H1 (cell line): Measurements from ENCODE around the gene FMO3. TPM values are rescaled to one million over a fixed set of nuclear protein-coding genes. Genes with fewer than 3 reads are reported as not detected.

Experiments
- CTCF ChIA-PET: fragments of 300-600 bp; sonication (Branson Sonifier 250); formaldehyde crosslinking; loops from one replicate; lab custom pipeline; 2021; ENCODE audit not compliant: partially characterized antibody; lab: Charles Lee
- POLR2A ChIA-PET: fragments of 300-600 bp; sonication (Branson Sonifier 250); formaldehyde crosslinking; loops from one replicate; lab custom pipeline; 2021; ENCODE audit warnings: inconsistent platforms; ENCODE audit not compliant: partially characterized antibody; lab: Charles Lee
- DNase-seq, 2 experiments: peaks; one replicate each; pipeline versions ENCODE4 v3.0.0 to v3.0.0-alpha.2; 2010 to 2022; ENCODE audit warnings: low spot score in 2 of 2, low read depth in 1 of 2, mixed read lengths in 1 of 2
- FAIRE-seq: peaks from 2 replicates; lab custom pipeline; 2011; peaks lifted over from hg19 to GRCh38; lab: Jason Lieb, UNC
- H2AFZ ChIP-seq: 2 replicates; pipeline ENCODE4 v1.8.1; 2012; ENCODE audit warnings: low read length, inconsistent platforms
- H2AK5ac ChIP-seq: 2 replicates; pipeline ENCODE4 v1.6.1; 2013; ENCODE audit warnings: low read depth, low read length
- H2BK120ac ChIP-seq: replicated peaks from 2 replicates; pipeline ENCODE3; 2013; ENCODE audit warnings: low read depth, low read length, inconsistent platforms
- H2BK12ac ChIP-seq: 2 replicates; pipeline ENCODE4 v1.6.1; 2013; ENCODE audit warnings: low read depth, low read length
- H2BK15ac ChIP-seq: 2 replicates; pipeline ENCODE4 v1.6.1; 2013; ENCODE audit warnings: low read length
- H2BK20ac ChIP-seq: 2 replicates; pipeline ENCODE4 v1.6.1; 2013; ENCODE audit warnings: low read length
- H2BK5ac ChIP-seq: 2 replicates; pipeline ENCODE4 v1.6.1; 2013; ENCODE audit warnings: low read depth, low read length
- H3K14ac ChIP-seq: 2 replicates; pipeline ENCODE4 v1.6.1; 2013; ENCODE audit warnings: inconsistent platforms; ENCODE audit not compliant: insufficient read length
- H3K18ac ChIP-seq: 2 replicates; pipeline ENCODE4 v1.6.1; 2013; ENCODE audit warnings: low read length; ENCODE audit errors: extremely low read depth
- H3K23ac ChIP-seq: 2 replicates; pipeline ENCODE4 v1.6.1; 2013; ENCODE audit warnings: inconsistent platforms; ENCODE audit not compliant: insufficient read length
- H3K23me2 ChIP-seq: 2 replicates; pipeline ENCODE4 v1.6.1; 2013; ENCODE audit warnings: low read depth, low read length
- H3K27ac ChIP-seq: 2 replicates; pipeline ENCODE4 v1.6.1; 2011; ENCODE audit warnings: low read depth, low read length, inconsistent platforms
- H3K27me3 ChIP-seq, 4 experiments: replicated peaks in 1 of 4; 1 replicate in 1 of 4; 2 replicates in 3 of 4; pipeline versions ENCODE4 v1.6.1 to v1.8.1; 2011 to 2013; ENCODE audit warnings: low read length in 3 of 4, mild to moderate bottlenecking in 3 of 4, inconsistent platforms in 2 of 4, mixed read lengths in 2 of 4, moderate library complexity in 1 of 4; ENCODE audit not compliant: control insufficient read depth in 3 of 4, insufficient read depth in 3 of 4; ENCODE audit errors: extremely low read depth in 1 of 4
- H3K36me3 ChIP-seq, 4 experiments: 2 replicates each; pipeline versions ENCODE4 v1.6.1 to v1.8.1; 2011 to 2013; ENCODE audit warnings: mild to moderate bottlenecking in 4 of 4, low read length in 3 of 4, moderate library complexity in 2 of 4, control low read depth in 1 of 4, inconsistent platforms in 1 of 4; ENCODE audit not compliant: insufficient read depth in 4 of 4, control insufficient read depth in 2 of 4
- H3K4ac ChIP-seq: replicated peaks from 2 replicates; pipeline ENCODE3; 2013; ENCODE audit warnings: low read length, low read depth, mixed read lengths, inconsistent platforms; ENCODE audit not compliant: insufficient read length
- H3K4me1 ChIP-seq, 4 experiments: replicated peaks in 1 of 4; 1 replicate in 1 of 4; 2 replicates in 3 of 4; pipeline versions ENCODE4 v1.6.1 to v1.8.1; 2011 to 2013; ENCODE audit warnings: low read length in 3 of 4, inconsistent platforms in 2 of 4, mixed read lengths in 1 of 4; ENCODE audit not compliant: insufficient read depth in 4 of 4, control insufficient read depth in 3 of 4
- H3K4me2 ChIP-seq, 2 experiments: 2 replicates each; pipeline versions ENCODE4 v1.6.1 to v1.8.1; 2011 to 2013; ENCODE audit warnings: low read depth in 2 of 2, low read length in 2 of 2, control low read depth in 1 of 2, inconsistent platforms in 1 of 2, mild to moderate bottlenecking in 1 of 2; ENCODE audit not compliant: insufficient read depth in 1 of 2
- H3K4me3 ChIP-seq, 4 experiments: fragments of 200-600, 300-600 bp in 1 of 4; sonication (generic), shearing (Covaris generic), sonication (Bioruptor Twin) in 1 of 4; 2 replicates each; pipeline versions ENCODE4 v1.5.1 to v1.8.1; 2011 to 2016; ENCODE audit warnings: low read length in 4 of 4, low read depth in 3 of 4, control low read depth in 2 of 4, inconsistent platforms in 2 of 4, mild to moderate bottlenecking in 2 of 4, mixed read lengths in 1 of 4, moderate library complexity in 1 of 4; ENCODE audit not compliant: insufficient read depth in 2 of 4; ENCODE audit errors: extremely low read depth in 1 of 4
- H3K56ac ChIP-seq: replicated peaks from 2 replicates; pipeline ENCODE3; 2013; ENCODE audit warnings: low read depth, mild to moderate bottlenecking, mixed read lengths, low read length, inconsistent platforms; ENCODE audit not compliant: insufficient read length
- H3K79me1 ChIP-seq: 2 replicates; pipeline ENCODE4 v1.6.1; 2013; ENCODE audit warnings: low read depth, low read length, control low read depth
- H3K79me2 ChIP-seq, 2 experiments: 2 replicates each; pipeline versions ENCODE4 v1.6.1 to v1.8.1; 2012 to 2013; ENCODE audit warnings: low read length in 2 of 2, mild to moderate bottlenecking in 2 of 2, inconsistent platforms in 1 of 2; ENCODE audit not compliant: insufficient read depth in 2 of 2, control insufficient read depth in 1 of 2
- H3K9ac ChIP-seq, 4 experiments: replicated peaks in 1 of 4; 1 replicate in 1 of 4; 2 replicates in 3 of 4; pipeline versions ENCODE4 v1.6.1 to v1.8.1; 2011 to 2013; ENCODE audit warnings: low read depth in 3 of 4, low read length in 3 of 4, control low read depth in 2 of 4, mild to moderate bottlenecking in 2 of 4, moderate library complexity in 2 of 4, inconsistent platforms in 1 of 4; ENCODE audit errors: extremely low read depth in 1 of 4
- H3K9me3 ChIP-seq, 2 experiments: 2 replicates each; pipeline versions ENCODE4 v1.6.1 to v1.8.1; 2012 to 2013; ENCODE audit warnings: mild to moderate bottlenecking in 2 of 2, moderate library complexity in 2 of 2, control low read depth in 1 of 2, inconsistent platforms in 1 of 2, low read depth in 1 of 2, low read length in 1 of 2, mixed read lengths in 1 of 2; ENCODE audit not compliant: insufficient read depth in 2 of 2
- H4K20me1 ChIP-seq, 2 experiments: replicated peaks in 1 of 2; 2 replicates each; pipeline versions ENCODE3 to v1.8.1; 2011 to 2013; ENCODE audit warnings: inconsistent platforms in 2 of 2, low read length in 2 of 2, mild to moderate bottlenecking in 1 of 2; ENCODE audit not compliant: insufficient read depth in 2 of 2, control insufficient read depth in 1 of 2
- H4K5ac ChIP-seq: 2 replicates; pipeline ENCODE4 v1.6.1; 2013; ENCODE audit warnings: low read length, low read depth, mixed read lengths, inconsistent platforms; ENCODE audit not compliant: insufficient read length
- H4K8ac ChIP-seq: 2 replicates; pipeline ENCODE4 v1.8.0; 2013; ENCODE audit warnings: mild to moderate bottlenecking, moderate library complexity, low read length, inconsistent platforms; ENCODE audit not compliant: insufficient read depth; ENCODE audit errors: extremely low read depth
- H4K91ac ChIP-seq: replicated peaks from 2 replicates; pipeline ENCODE3; 2013; ENCODE audit warnings: low read length, mixed read lengths, inconsistent platforms; ENCODE audit not compliant: insufficient read length
- CEBPB ChIP-seq: IDR thresholded peaks from 2 replicates; pipeline ENCODE4 v1.6.1; 2012; ENCODE audit warnings: low read depth, low read length
- MAFK ChIP-seq: IDR thresholded peaks from 2 replicates; pipeline ENCODE4 v1.6.1; 2012; ENCODE audit warnings: low read depth, mild to moderate bottlenecking, improper control_type of control experiment, low read length
- WGBS, 2 experiments: shearing (Covaris generic) in 1 of 2; methylation state at CpG; one replicate each; pipeline versions ENCODE4 v1.1.6 to v1.1.7; 2013 to 2015; ENCODE audit warnings: low lambda C conversion rate in 2 of 2, mixed read lengths in 2 of 2, inconsistent platforms in 1 of 2, low coverage in 1 of 2, missing lambda C conversion rate in 1 of 2; ENCODE audit not compliant: insufficient replicate concordance in 2 of 2, insufficient coverage in 1 of 2, insufficient read length in 1 of 2; ENCODE audit errors: extremely low coverage in 1 of 2, missing lambda C conversion rate in 1 of 2; 5-methylcytosine and 5-hydroxymethylcytosine counted together
- polyA plus RNA-seq, 7 experiments: library from polyadenylated mRNA; depleted of rRNA in 3 of 7; stranded (reverse) in 5 of 7; unstranded in 2 of 7; fragments of >200 nt in 5 of 7; fragments of 200-250 nt in 2 of 7; gene quantifications; 1 replicate in 5 of 7; 2 replicates in 1 of 7; 4 replicates in 1 of 7; pipeline versions ENCODE4 v1.2.1 to v1.2.3, GENCODE V29; 2011 to 2013; ENCODE audit warnings: missing spikeins in 2 of 7, mixed read lengths in 2 of 7
- total RNA-seq: library from RNA; stranded (reverse); fragmentation: NEBNext Ultra II Directional; extraction: Animal tissue kit (Norgen Biotek cat#: 25700); gene quantifications from 2 replicates; pipeline ENCODE4 v1.2.1, GENCODE V29; 2021

FMO3 gene
- total and polyA plus RNA-seq, 2 of the 8 experiments (the other 6 are each of a cell fraction or from before 2014, with no cell fraction given): not detected

DNA sequence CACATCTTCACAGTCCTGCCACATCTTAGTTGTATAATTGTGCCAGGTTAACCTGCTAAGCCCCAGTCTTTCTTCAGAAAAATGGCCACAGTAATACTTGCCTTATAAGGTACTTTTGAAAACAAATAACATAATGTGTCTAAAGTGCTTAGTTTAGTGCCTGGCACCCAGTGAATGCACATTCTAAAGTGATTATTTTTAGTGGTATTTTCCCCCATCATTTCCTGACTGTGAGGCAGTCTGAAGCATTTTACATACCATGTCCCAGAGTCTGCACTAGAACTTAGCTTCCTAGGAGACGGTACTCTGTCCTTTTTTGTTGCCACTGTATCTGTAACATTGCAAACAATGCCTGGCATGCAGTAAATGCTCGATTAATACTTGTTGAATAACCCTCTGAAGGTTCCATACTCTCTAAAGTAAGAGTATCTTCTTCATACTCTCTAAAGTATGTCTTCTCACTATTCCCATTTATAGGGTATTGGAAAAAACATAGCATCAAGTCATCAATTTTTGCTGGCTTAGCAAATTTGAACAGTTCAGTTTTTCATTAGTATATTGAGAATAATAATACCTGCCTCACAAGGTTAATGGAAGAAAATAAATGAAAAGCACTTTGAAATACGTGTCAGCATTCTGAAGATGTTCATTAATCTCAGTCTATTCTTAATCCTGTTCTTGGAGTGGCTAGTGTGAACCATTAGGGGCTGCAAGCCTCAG, 43.7 kb downstream of the FMO3 start:
- TF ChIP-seq MAFK (peak; percentile 27; the same call in 1 of the 2 replicates), CEBPB (no peak)
- no peak overlapping the region for H3K18ac ChIP-seq
- H2BK120ac ChIP-seq: no peak overlapping the region

More for the DNA sequence above, 43.7 kb downstream of the FMO3 start:
- Histone ChIP-seq H3K56ac (no peak overlapping the region), H3K4ac (no peak overlapping the region), H2BK12ac (no peak overlapping the region), H3K4me2 (no peak overlapping the region), H2BK5ac (no peak overlapping the region), H2BK15ac (no peak overlapping the region), H3K9ac (no peak overlapping the region), H2BK20ac (no peak overlapping the region), H3K79me1 (no peaks in the 10 kb centered on the region), H2AK5ac (no peak overlapping the region), H3K27ac (no peak overlapping the region), H3K23me2 (no peaks in the 10 kb centered on the region), H3K4me3 (no peak overlapping the region), H4K8ac (no peak overlapping the region), H3K23ac (no peak overlapping the region), H3K9me3 (no peaks in the 10 kb centered on the region), H2AFZ (no peak overlapping the region), H3K14ac (no peak overlapping the region), H3K79me2 (no peaks in the 10 kb centered on the region), H3K4me1 (peaks cover 0 to 6% (median 0%) of the 10 kb centered on the region in 4 experiments; a peak in 1 of 7 replicates), H3K36me3 (no peaks in the 10 kb centered on the region), H3K27me3 (no peaks in the 10 kb centered on the region), H4K5ac (no peak overlapping the region), H4K91ac (no peak overlapping the region), H4K20me1 (no peaks in the 10 kb centered on the region)
- no peak for DNase-seq
- POLR2A ChIA-PET: no interaction called here
- WGBS, 2 experiments: 86% methylated on average over 3 of the region's 3 CpGs; no CpG with 5 or more reads in 1 of the 2 experiments
- FAIRE-seq: no peak
- CTCF ChIA-PET: interaction anchor here (1.0 to 1.4 kb wide), 2 partner anchors 22 to 118 kb away, joined by 3 read pairs; no protein-coding TSS in a partner anchor
